ENCODE results near the gene MEIS2.

DNA sequence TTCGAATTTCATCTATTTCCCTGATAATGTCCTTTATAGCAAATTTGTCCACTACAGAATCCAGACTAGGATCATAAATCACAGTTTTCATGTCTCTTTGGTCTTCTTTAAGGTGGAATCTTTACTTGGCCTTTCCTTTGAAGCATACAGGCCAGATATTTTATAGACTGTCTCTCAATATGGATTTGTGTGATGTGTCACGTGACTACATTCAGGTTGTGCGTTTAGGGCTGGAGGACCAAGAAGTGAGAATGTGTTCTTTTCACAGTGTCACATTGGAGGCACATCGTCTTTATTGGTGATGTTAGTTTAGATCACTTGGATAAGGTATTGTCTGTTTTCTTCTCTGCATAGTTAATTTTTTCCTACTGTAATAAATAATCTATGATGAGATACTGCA, 232.9 kb downstream of the MEIS2 start:
- no peak for TF ChIP-seq TAF1 (IDR thresholded peaks at IDR 0.05; ENCODE audit: low read depth, low read length)
- no peak for TF ChIP-seq POLR2A (IDR thresholded peaks at IDR 0.05; ENCODE audit: low read depth, low read length)
